GM12878 (cell line): Measurements from ENCODE around the gene HHLA2. TPM values are rescaled to one million over a fixed set of nuclear protein-coding genes. Genes with fewer than 3 reads are reported as not detected.

Experiments
- ATAC-seq: fragments of 200-7000 bp; cut with Tn5 transposase; 3 replicates; pipeline ENCODE4 v1.9.1; 2020; ENCODE audit warnings: mild to moderate bottlenecking, moderate library complexity
- BruUV-seq: library from RNA; stranded (reverse); fragments of 400-500 nt; replicated peaks from 2 replicates; lab custom pipeline; 2021; lab: Mats Ljungman, UMichigan
- CTCF ChIA-PET: fragments of 300-600 bp; sonication (Branson Sonifier 250); formaldehyde crosslinking; extraction: SDS; loops from one replicate; lab custom pipeline; 2021; ENCODE audit warnings: inconsistent platforms; lab: Yijun Ruan, JAX
- POLR2A ChIA-PET: fragments of 350-600 bp; formaldehyde crosslinking; extraction: SDS; loops from one replicate; lab custom pipeline; 2021; ENCODE audit warnings: inconsistent platforms; lab: Charles Lee
- RAD21 ChIA-PET: fragments of 300-600 bp; sonication (Branson Sonifier 250); formaldehyde crosslinking; loops from one replicate; lab custom pipeline; 2023; ENCODE audit warnings: antibody characterized with exemption; ENCODE audit not compliant: unreplicated experiment; lab: Charles Lee
- SMC1A ChIA-PET: fragments of 300-600 bp; sonication (Branson Sonifier 250); formaldehyde crosslinking; loops from one replicate; lab custom pipeline; 2023; ENCODE audit not compliant: unreplicated experiment, uncharacterized antibody; lab: Charles Lee
- DNase-seq: peaks from one replicate; pipeline ENCODE4 v3.0.0-alpha.2; 2011; ENCODE audit warnings: low read depth, low spot score
- FAIRE-seq: peaks from 3 replicates; lab custom pipeline; 2011; peaks lifted over from hg19 to GRCh38; lab: Jason Lieb, UNC
- H2AFZ ChIP-seq: 2 replicates; pipeline ENCODE4 v1.6.0; 2011; ENCODE audit warnings: low read depth, low read length, control low read depth; ENCODE audit not compliant: control insufficient read depth
- H3K27ac ChIP-seq: 2 replicates; pipeline ENCODE4 v1.5.1; 2011; ENCODE audit warnings: control low read depth; ENCODE audit not compliant: control insufficient read depth, insufficient read depth
- H3K27me3 ChIP-seq, 2 experiments: replicated peaks in 1 of 2; 2 replicates each; pipeline versions ENCODE4 v1.6.0 to v1.6.1; 2011; ENCODE audit warnings: low read length in 1 of 2; ENCODE audit not compliant: control insufficient read depth in 2 of 2, insufficient read depth in 2 of 2
- H3K36me3 ChIP-seq, 2 experiments: 2 replicates each; pipeline ENCODE4 v1.5.1; 2011; ENCODE audit warnings: low read length in 1 of 2; ENCODE audit not compliant: control insufficient read depth in 2 of 2, insufficient read depth in 2 of 2
- H3K4me1 ChIP-seq: 2 replicates; pipeline ENCODE4 v1.6.1; 2011; ENCODE audit warnings: mild to moderate bottlenecking, low read length, moderate library complexity, mixed read lengths; ENCODE audit not compliant: control insufficient read depth, insufficient read depth
- H3K4me2 ChIP-seq: 2 replicates; pipeline ENCODE4 v1.6.0; 2011; ENCODE audit warnings: control low read depth; ENCODE audit not compliant: control insufficient read depth, insufficient read depth
- H3K4me3 ChIP-seq: fragments of 200-600 bp; sonication (generic); 2 replicates; pipeline ENCODE4 v1.5.1; 2016
- H3K79me2 ChIP-seq: 2 replicates; pipeline ENCODE4 v1.6.0; 2011; ENCODE audit warnings: low read length; ENCODE audit not compliant: control insufficient read depth, insufficient read depth
- H3K9ac ChIP-seq: 2 replicates; pipeline ENCODE4 v1.8.0; 2011; ENCODE audit warnings: low read length, control low read depth, mixed read lengths; ENCODE audit not compliant: control insufficient read depth, insufficient read depth
- H3K9me3 ChIP-seq: replicated peaks from 3 replicates; pipeline ENCODE4 v1.5.1; 2011; ENCODE audit warnings: mild to moderate bottlenecking, low read length; ENCODE audit not compliant: control insufficient read depth, insufficient read depth
- H4K20me1 ChIP-seq: 2 replicates; pipeline ENCODE4 v1.6.0; 2011; ENCODE audit not compliant: control insufficient read depth, insufficient read depth
- ASH2L ChIP-seq: fragments of 300-600, 200-600 bp; sonication (generic); IDR thresholded peaks from 2 replicates; pipeline ENCODE4 v1.6.1; 2017; ENCODE audit warnings: low read depth, mild to moderate bottlenecking, borderline replicate concordance
- BHLHE40 ChIP-seq, 2 experiments: fragments of 450-650 bp in 1 of 2; IDR thresholded peaks; 2 replicates each; pipeline ENCODE4 v1.6.1; 2011 to 2017; ENCODE audit warnings: low read depth in 2 of 2, borderline replicate concordance in 1 of 2, improper control_type of control experiment in 1 of 2, low read length in 1 of 2, mild to moderate bottlenecking in 1 of 2
- CHD4 ChIP-seq: fragments of 200-600 bp; sonication (generic); IDR thresholded peaks from 2 replicates; pipeline ENCODE4 v1.6.1; 2016; ENCODE audit warnings: mild to moderate bottlenecking
- EED ChIP-seq: sonication (generic); IDR thresholded peaks from 2 replicates; pipeline ENCODE4 v1.6.1; 2016; ENCODE audit warnings: antibody characterized with exemption, low read depth
- EP300 ChIP-seq, 2 experiments: fragments of 150-350 bp in 1 of 2; IDR thresholded peaks; 2 replicates each; pipeline ENCODE4 v1.6.1; 2011 to 2012; ENCODE audit warnings: low read depth in 2 of 2, low read length in 2 of 2, borderline replicate concordance in 1 of 2, improper control_type of control experiment in 1 of 2, inconsistent platforms in 1 of 2; ENCODE audit not compliant: control insufficient read depth in 1 of 2
- ESRRA ChIP-seq: IDR thresholded peaks from 2 replicates; pipeline ENCODE4 v1.6.1; 2012; ENCODE audit warnings: mild to moderate bottlenecking, low read length, improper control_type of control experiment
- HDAC6 ChIP-seq: fragments of 200-600 bp; sonication (generic); IDR thresholded peaks from one replicate; pipeline ENCODE4 v1.8.0; 2017; ENCODE audit warnings: antibody characterized with exemption; ENCODE audit not compliant: unreplicated experiment
- JUND ChIP-seq: IDR thresholded peaks from 2 replicates; pipeline ENCODE4 v1.6.1; 2012; ENCODE audit warnings: low read depth, mild to moderate bottlenecking, low read length, improper control_type of control experiment, moderate library complexity
- REST ChIP-seq: IDR thresholded peaks from 2 replicates; pipeline ENCODE4 v1.6.1; 2012; ENCODE audit warnings: mild to moderate bottlenecking, low read depth, low read length
- SKIL ChIP-seq: fragments of 450-650 bp; IDR thresholded peaks from 2 replicates; pipeline ENCODE4 v1.6.1; 2017; ENCODE audit warnings: mild to moderate bottlenecking, low read depth, inconsistent platforms; ENCODE audit not compliant: poor library complexity, severe bottlenecking
- SMAD5 ChIP-seq: IDR thresholded peaks from 2 replicates; pipeline ENCODE4 v1.6.1; 2016; ENCODE audit warnings: antibody characterized with exemption, low read depth
- SMC3 ChIP-seq: IDR thresholded peaks from 2 replicates; pipeline ENCODE4 v1.6.1; 2011; ENCODE audit warnings: low read length, improper control_type of control experiment, borderline replicate concordance
- SUZ12 ChIP-seq: fragments of 200-600 bp; sonication (generic); IDR thresholded peaks from one replicate; pipeline ENCODE4 v1.6.1; 2018; ENCODE audit warnings: antibody characterized with exemption, mild to moderate bottlenecking; ENCODE audit not compliant: unreplicated experiment
- TCF7 ChIP-seq: IDR thresholded peaks from 2 replicates; pipeline ENCODE4 v1.6.1; 2014; ENCODE audit warnings: antibody characterized with exemption, borderline replicate concordance
- YBX1 ChIP-seq: fragments of 450-650 bp; IDR thresholded peaks from 2 replicates; pipeline ENCODE4 v1.6.1; 2016; ENCODE audit warnings: antibody characterized with exemption
- WGBS: methylation state at CpG from one replicate; pipeline ENCODE4 v1.1.6; 2016; ENCODE audit warnings: low lambda C conversion rate; ENCODE audit not compliant: insufficient replicate concordance, insufficient coverage; ENCODE audit errors: missing lambda C conversion rate; 5-methylcytosine and 5-hydroxymethylcytosine counted together
- in situ Hi-C: fragments of 300-500 bp; cut with MboI; formaldehyde crosslinking; loops from 9 replicates; pipeline ENCODE4 v1.14.3; 2018; ENCODE audit warnings: mixed read lengths
- intact Hi-C: fragments of 100-400 bp; cut with micrococcal nuclease; formaldehyde crosslinking; loops from one replicate; pipeline ENCODE4 v1.14.2; 2022; ENCODE audit not compliant: unreplicated experiment
- polyA plus RNA-seq, 11 experiments: library from polyadenylated mRNA; depleted of rRNA in 4 of 11; unstranded in 6 of 11; stranded (reverse) in 5 of 11; fragments of >200 nt; fragmentation: Nextera tagmentation in 4 of 11; fragmentation: Illumina TruSeq in 1 of 11; extraction: Ambion mirVana in 4 of 11; extraction: Trizol in 1 of 11; gene quantifications; 1 replicate in 1 of 11; 2 replicates in 10 of 11; pipeline versions ENCODE4 v1.2.1 to v1.2.3, GENCODE V29; 2011 to 2016; ENCODE audit warnings: inconsistent platforms in 2 of 11, missing spikeins in 2 of 11, low read depth in 1 of 11
- total RNA-seq, 4 experiments: library from RNA; depleted of rRNA in 3 of 4; stranded (reverse); fragments of >200 nt in 3 of 4; fragmentation: Illumina TruSeq in 1 of 4; extraction: Trizol in 1 of 4; gene quantifications; 2 replicates each; pipeline versions ENCODE4 v1.2.1 to v1.2.3, GENCODE V29; 2013 to 2021
- TF ChIP-seq, protein P1 (sequence below): IDR thresholded peaks from 2 replicates; pipeline ENCODE4 v1.6.1; 2011; ENCODE audit warnings: low read depth, mild to moderate bottlenecking, low read length, moderate library complexity, borderline replicate concordance; ENCODE audit errors: extremely low read depth

HHLA2 gene
- total and polyA plus RNA-seq, 10 of the 15 experiments (the other 5 are each of a cell fraction or from before 2014, with no cell fraction given) = 0.11 to 1.3 (median 0.28) TPM; not detected in 1

DNA sequence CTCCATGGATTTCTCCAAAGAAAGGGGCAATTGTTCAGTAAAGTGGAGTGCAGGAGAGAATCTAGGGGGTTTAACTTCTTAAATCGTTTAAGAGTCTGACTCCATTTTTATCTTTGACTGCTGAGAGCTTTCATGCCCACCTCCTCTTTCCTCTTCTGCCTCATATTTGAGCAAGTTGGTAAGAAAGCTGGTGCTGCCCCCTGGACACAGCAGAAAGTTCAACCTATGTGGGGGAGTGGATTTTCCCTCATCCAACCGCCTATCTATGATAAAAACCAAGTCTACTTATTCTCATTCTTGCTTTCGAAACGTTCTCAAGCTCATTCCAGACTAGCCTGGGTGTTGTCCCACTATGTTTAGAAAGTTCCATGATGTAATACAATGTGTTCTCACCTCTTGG, 26.0 kb downstream of the HHLA2 start:
- Histone ChIP-seq H3K4me3 (no peak overlapping the region), H3K4me2 (no peak overlapping the region), H3K79me2 (no peaks in the 10 kb centered on the region), H3K9ac (no peak overlapping the region), H3K27me3 (no peaks in the 10 kb centered on the region), H3K9me3 (no peaks in the 10 kb centered on the region; the same call in 2 of the 3 replicates), H3K4me1 (no peaks in the 10 kb centered on the region), H3K36me3 (no peaks in the 10 kb centered on the region), H4K20me1 (no peaks in the 10 kb centered on the region), H2AFZ (no peak overlapping the region), H3K27ac (no peak overlapping the region)
- ATAC-seq = peak; percentile 35; the same call in 2 of the 3 replicates
- 59% methylated on average over 4 of the region's 4 CpGs for WGBS
- ChIA-PET CTCF (interaction anchor here (1.0 to 2.5 kb wide), 4 partner anchors 155 to 210 kb away, joined by 3 to 13 read pairs (median 6); no protein-coding TSS in a partner anchor), SMC1A (interaction anchor here (1.0 to 2.6 kb wide), 5 partner anchors 19 to 386 kb away, joined by 3 to 6 read pairs (median 3); no protein-coding TSS in a partner anchor), POLR2A (no interaction called here), RAD21 (interaction anchor here (1.4 to 1.6 kb wide), 2 partner anchors 164 to 169 kb away, joined by 3 to 8 read pairs; no protein-coding TSS in a partner anchor)
- no TSS peak for BruUV-seq
- no peak for FAIRE-seq
- in situ Hi-C loops (no loop called here), intact Hi-C loops (no loop called here)
- DNase-seq = no peak
- no peak for TF ChIP-seq ESRRA
- no peak for TF ChIP-seq YBX1
- TF ChIP-seq BHLHE40 (IDR thresholded peaks at IDR 0.05; ENCODE audit: borderline replicate concordance in 1 of 2, low read depth in 2 of 2, low read length in 1 of 2) = no peak
- TF ChIP-seq REST = no peak
- no peak for TF ChIP-seq ASH2L
- TF ChIP-seq TCF7 = no peak
- peak; percentile 26; the same call in 1 of the 2 replicates for TF ChIP-seq SMC3
- no peak for TF ChIP-seq SUZ12
- TF ChIP-seq JUND = no peak
- no peak for TF ChIP-seq CHD4
- TF ChIP-seq EED = no peak
- no peak for TF ChIP-seq SMAD5
- TF ChIP-seq, protein P1, sequence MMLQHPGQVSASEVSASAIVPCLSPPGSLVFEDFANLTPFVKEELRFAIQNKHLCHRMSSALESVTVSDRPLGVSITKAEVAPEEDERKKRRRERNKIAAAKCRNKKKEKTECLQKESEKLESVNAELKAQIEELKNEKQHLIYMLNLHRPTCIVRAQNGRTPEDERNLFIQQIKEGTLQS = no peak
- no peak for TF ChIP-seq HDAC6
- TF ChIP-seq EP300 (IDR thresholded peaks at IDR 0.05; ENCODE audit: borderline replicate concordance in 1 of 2, control insufficient read depth in 1 of 2, low read depth in 2 of 2, low read length in 2 of 2) = no peak
- TF ChIP-seq SKIL = no peak
